ENCODE measurements around the gene VRK1. TPM values are rescaled to one million over a fixed set of nuclear protein-coding genes. Genes with fewer than 3 reads are reported as not detected.

VRK1 gene
- total RNA-seq, 2 experiments from 2014 or later: 62.0 to 64.1 TPM

- Mint-ChIP-seq H3K4me3 (no peak overlapping the region), H3K9me3 (no peaks in the 10 kb centered on the region), H3K27ac (no peak overlapping the region), H3K4me1 (peaks cover 28% of the 10 kb centered on the region), H3K36me3 (ENCODE audit: low read depth) (no peaks in the 10 kb centered on the region), H3K27me3 (peaks cover 12% of the 10 kb centered on the region)
- CTCF ChIA-PET: interaction anchor here (3.2 kb wide), 1 partner anchor 58 kb away, joined by 9 read pairs; no protein-coding TSS in a partner anchor
- no peak for DNase-seq
- POLR2A ChIA-PET: interaction anchor here (0.8 kb wide), 1 partner anchor 15 kb away, joined by 3 read pairs; no protein-coding TSS in a partner anchor
Observed at GRCh38 chr14:96795109-96795828, 1.9 kb upstream of the VRK1 start.

- CTCF ChIA-PET: interaction anchor here (1.4 to 3.2 kb wide), 2 partner anchors 11 to 55 kb away, joined by 5 to 9 read pairs; no protein-coding TSS in a partner anchor
- peak overlapping the region; percentile 95 for H3K4me3 Mint-ChIP-seq
- peak; percentile 58 for DNase-seq
- H3K36me3 Mint-ChIP-seq (ENCODE audit: low read depth): no peaks in the 10 kb centered on the region
- POLR2A ChIA-PET: interaction anchor here (0.7 to 2.1 kb wide), 16 partner anchors 9 to 1177 kb away, joined by 3 to 24 read pairs (median 4); no protein-coding TSS in a partner anchor
- H3K9me3 Mint-ChIP-seq: no peaks in the 10 kb centered on the region
- H3K27ac Mint-ChIP-seq: peak overlapping the region; percentile 86
- peaks cover 34% of the 10 kb centered on the region for H3K4me1 Mint-ChIP-seq
- peaks cover 6% of the 10 kb centered on the region for H3K27me3 Mint-ChIP-seq
Observed at GRCh38 chr14:96797582-96798349, 584 bp downstream of the VRK1 start.

- CTCF ChIA-PET: interaction anchor here (0.6 to 0.7 kb wide), 2 partner anchors 18 to 27 kb away, joined by 3 read pairs; no protein-coding TSS in a partner anchor
- Mint-ChIP-seq H3K36me3 (ENCODE audit: low read depth) (no peaks in the 10 kb centered on the region), H3K27ac (no peak overlapping the region), H3K27me3 (peaks cover 4% of the 10 kb centered on the region), H3K4me1 (peaks cover 44% of the 10 kb centered on the region), H3K9me3 (no peaks in the 10 kb centered on the region), H3K4me3 (peak overlapping the region; percentile 95)
- POLR2A ChIA-PET: interaction anchor here (1.1 kb wide), 1 partner anchor 12 kb away, joined by 4 read pairs; no protein-coding TSS in a partner anchor
- no peak for DNase-seq
Observed at GRCh38 chr14:96798956-96799355, 1.8 kb downstream of the VRK1 start.

- CTCF ChIA-PET: interaction anchor here (0.7 kb wide), 1 partner anchor 18 kb away, joined by 3 read pairs; no protein-coding TSS in a partner anchor
- Mint-ChIP-seq H3K4me3 (no peak overlapping the region), H3K27me3 (peaks cover 4% of the 10 kb centered on the region), H3K36me3 (ENCODE audit: low read depth) (no peaks in the 10 kb centered on the region), H3K4me1 (peaks cover 50% of the 10 kb centered on the region), H3K9me3 (no peaks in the 10 kb centered on the region), H3K27ac (no peak overlapping the region)
- no peak for DNase-seq
- POLR2A ChIA-PET: interaction anchor here (1.1 kb wide), 1 partner anchor 11 kb away, joined by 4 read pairs; no protein-coding TSS in a partner anchor
Observed at GRCh38 chr14:96799489-96800054, 2.4 kb downstream of the VRK1 start.

- Mint-ChIP-seq H3K4me3 (no peak overlapping the region), H3K27ac (no peak overlapping the region), H3K9me3 (no peaks in the 10 kb centered on the region), H3K36me3 (ENCODE audit: low read depth) (peaks cover 8% of the 10 kb centered on the region), H3K27me3 (no peaks in the 10 kb centered on the region), H3K4me1 (peaks cover 57% of the 10 kb centered on the region)
- CTCF ChIA-PET: no interaction called here
- DNase-seq: no peak
- POLR2A ChIA-PET: interaction anchor here (1.6 kb wide), 1 partner anchor 51 kb away, joined by 4 read pairs; no protein-coding TSS in a partner anchor
Observed at GRCh38 chr14:96801931-96802330, 4.7 kb downstream of the VRK1 start.

- Mint-ChIP-seq H3K27me3 (no peaks in the 10 kb centered on the region), H3K9me3 (no peaks in the 10 kb centered on the region), H3K27ac (no peak overlapping the region), H3K4me3 (no peak overlapping the region), H3K4me1 (peaks cover 54% of the 10 kb centered on the region), H3K36me3 (ENCODE audit: low read depth) (peaks cover 12% of the 10 kb centered on the region)
- no peak for DNase-seq
- POLR2A ChIA-PET: no interaction called here
- CTCF ChIA-PET: no interaction called here
Observed at GRCh38 chr14:96802963-96803362, 5.8 kb downstream of the VRK1 start.

GRCh38 chr14:96803958-96804357, 6.8 kb downstream of the VRK1 start:
- H3K27ac Mint-ChIP-seq: peak overlapping the region; percentile 33
- no peaks in the 10 kb centered on the region for H3K9me3 Mint-ChIP-seq
- peak overlapping the region; percentile 48 for H3K4me3 Mint-ChIP-seq

GRCh38 chr14:96804895-96805294, 7.7 kb downstream of the VRK1 start:
- peaks cover 26% of the 10 kb centered on the region for H3K36me3 Mint-ChIP-seq (ENCODE audit: low read depth)
- no peak overlapping the region for H3K4me3 Mint-ChIP-seq
- no peak for DNase-seq
- H3K4me1 Mint-ChIP-seq: peaks cover 46% of the 10 kb centered on the region
- CTCF ChIA-PET: no interaction called here
- POLR2A ChIA-PET: no interaction called here
- H3K27ac Mint-ChIP-seq: no peak overlapping the region
- H3K9me3 Mint-ChIP-seq: no peaks in the 10 kb centered on the region
- H3K27me3 Mint-ChIP-seq: no peaks in the 10 kb centered on the region

More at GRCh38 chr14:96803958-96804357, 6.8 kb downstream of the VRK1 start:
- CTCF ChIA-PET: no interaction called here
- Mint-ChIP-seq H3K36me3 (ENCODE audit: low read depth) (peaks cover 22% of the 10 kb centered on the region), H3K4me1 (peaks cover 51% of the 10 kb centered on the region), H3K27me3 (no peaks in the 10 kb centered on the region)
- DNase-seq: no peak
- POLR2A ChIA-PET: no interaction called here

GRCh38 chr14:96805956-96806355, 8.8 kb downstream of the VRK1 start:
- POLR2A ChIA-PET: interaction anchor here (2.7 kb wide), 1 partner anchor 8 kb away, joined by 15 read pairs; the partner anchor contains the start of gene VRK1
- no peak for DNase-seq
- Mint-ChIP-seq H3K27me3 (no peaks in the 10 kb centered on the region), H3K4me1 (peaks cover 42% of the 10 kb centered on the region), H3K36me3 (ENCODE audit: low read depth) (peaks cover 34% of the 10 kb centered on the region), H3K9me3 (no peaks in the 10 kb centered on the region), H3K27ac (no peak overlapping the region), H3K4me3 (no peak overlapping the region)
- CTCF ChIA-PET: no interaction called here

- CTCF ChIA-PET: no interaction called here
- Mint-ChIP-seq H3K9me3 (no peaks in the 10 kb centered on the region), H3K4me3 (no peak overlapping the region), H3K36me3 (ENCODE audit: low read depth) (peaks cover 38% of the 10 kb centered on the region), H3K27ac (no peak overlapping the region), H3K4me1 (peaks cover 49% of the 10 kb centered on the region), H3K27me3 (no peaks in the 10 kb centered on the region)
- DNase-seq: no peak
- POLR2A ChIA-PET: interaction anchor here (2.7 kb wide), 1 partner anchor 9 kb away, joined by 15 read pairs; the partner anchor contains the start of gene VRK1
Observed at GRCh38 chr14:96806836-96807235, 9.7 kb downstream of the VRK1 start.

- peaks cover 49% of the 10 kb centered on the region for H3K4me1 Mint-ChIP-seq
- H3K36me3 Mint-ChIP-seq (ENCODE audit: low read depth): peaks cover 38% of the 10 kb centered on the region
- no peaks in the 10 kb centered on the region for H3K27me3 Mint-ChIP-seq
- ChIA-PET CTCF (no interaction called here), POLR2A (no interaction called here)
- no peak overlapping the region for H3K27ac Mint-ChIP-seq
- H3K4me3 Mint-ChIP-seq: no peak overlapping the region
- no peak for DNase-seq
- H3K9me3 Mint-ChIP-seq: no peaks in the 10 kb centered on the region
Observed at GRCh38 chr14:96808619-96809406, 11.6 kb downstream of the VRK1 start.

- CTCF ChIA-PET: no interaction called here
- POLR2A ChIA-PET: interaction anchor here (1.2 to 2.0 kb wide), 2 partner anchors 12 to 14 kb away, joined by 4 to 7 read pairs; partner anchors contain the start of gene VRK1
Observed at GRCh38 chr14:96811265-96811664, 14.1 kb downstream of the VRK1 start.

More at GRCh38 chr14:96811265-96811664, 14.1 kb downstream of the VRK1 start:
- peaks cover 40% of the 10 kb centered on the region for H3K36me3 Mint-ChIP-seq (ENCODE audit: low read depth)
- no peaks in the 10 kb centered on the region for H3K9me3 Mint-ChIP-seq
- no peak overlapping the region for H3K27ac Mint-ChIP-seq
- H3K4me3 Mint-ChIP-seq: no peak overlapping the region
- H3K4me1 Mint-ChIP-seq: peaks cover 38% of the 10 kb centered on the region
- DNase-seq: no peak
- H3K27me3 Mint-ChIP-seq: no peaks in the 10 kb centered on the region

Measured in activated CD4-positive, alpha-beta memory T cell treated with anti-CD3 and anti-CD28 coated beads, Interleukin-2, amount 10 ng/mL, durations not matched to agents 7 days and 5 days (primary cell).